Esophagus muscularis mucosa (tissue), 4 donors: ENCODE data around the gene TGM3. TPM values are rescaled to one million over a fixed set of nuclear protein-coding genes. Genes with fewer than 3 reads are reported as not detected.

Experiments used
- DNase-seq: peaks from one replicate; pipeline ENCODE4 v3.0.0-alpha.2; 2017; ENCODE audit errors: extremely low spot score
- H3K27ac ChIP-seq, 4 donors: fragments of 200-600 bp; sonication (generic); replicated peaks in 1 of 4; 1 replicate in 3 of 4; 2 replicates in 1 of 4; pipeline ENCODE4 v1.5.1; 2016 to 2019; ENCODE audit warnings: mild to moderate bottlenecking in 1 of 4
- H3K27me3 ChIP-seq, 4 donors: fragments of 200-600 bp; sonication (generic); one replicate each; pipeline versions ENCODE4 v1.5.1 to v1.6.0; 2016 to 2019
- H3K36me3 ChIP-seq, 4 donors: fragments of 200-600 bp; sonication (generic); one replicate each; pipeline ENCODE4 v1.5.1; 2016 to 2019
- H3K4me1 ChIP-seq, 4 donors: fragments of 200-600 bp; sonication (generic); one replicate each; pipeline ENCODE4 v1.5.1; 2016 to 2019
- H3K4me3 ChIP-seq, 4 donors: fragments of 200-600 bp; sonication (generic); 1 replicate in 2 of 4; 2 replicates in 2 of 4; pipeline ENCODE4 v1.5.1; 2016 to 2019; ENCODE audit warnings: mild to moderate bottlenecking in 4 of 4, moderate library complexity in 1 of 4
- H3K9me3 ChIP-seq, 4 donors: fragments of 200-600 bp; sonication (generic); 1 replicate in 3 of 4; 2 replicates in 1 of 4; pipeline ENCODE4 v1.5.1; 2016 to 2019
- CTCF ChIP-seq, 3 experiments: fragments of 200-600 bp in 2 of 3; fragments of 450-650 bp in 1 of 3; sonication (generic) in 2 of 3; IDR thresholded peaks; one replicate each; pipeline ENCODE4 v1.5.1; 2017 to 2019; ENCODE audit warnings: antibody characterized with exemption in 3 of 3, mild to moderate bottlenecking in 2 of 3, moderate library complexity in 1 of 3
- EP300 ChIP-seq: sonication (generic); formaldehyde crosslinking; IDR thresholded peaks from one replicate; pipeline ENCODE4 v1.6.1; 2017; ENCODE audit warnings: antibody characterized with exemption
- POLR2A ChIP-seq: fragments of 450-650 bp; IDR thresholded peaks from one replicate; pipeline ENCODE4 v1.6.1; 2017; ENCODE audit warnings: antibody characterized with exemption, moderate library complexity, mild to moderate bottlenecking, low read depth
- POLR2AphosphoS5 ChIP-seq, 2 donors: sonication (generic); formaldehyde crosslinking; IDR thresholded peaks; one replicate each; pipeline ENCODE4 v1.6.1; 2017; ENCODE audit warnings: antibody characterized with exemption in 2 of 2
- WGBS: methylation state at CpG from one replicate; pipeline ENCODE4 v1.1.5; 2018; 5-methylcytosine and 5-hydroxymethylcytosine counted together
- intact Hi-C: fragments of 100-400 bp; cut with DNase I; formaldehyde crosslinking; loops from one replicate; pipeline ENCODE4 v1.15.1; 2023
- total RNA-seq, 4 donors: library from RNA; depleted of rRNA; stranded (reverse); fragments of >200 nt; gene quantifications; one replicate each; pipeline versions ENCODE4 v1.1.0 to v1.2.1, GENCODE V29; 2016

Gene TGM3
- total RNA-seq, 4 donors from 2014 or later, result 0.83 TPM; not detected in 3

- DNase-seq, result no peak
- H3K4me1 ChIP-seq, result no peaks in the 10 kb centered on the region
- no peaks in the 10 kb centered on the region for H3K36me3 ChIP-seq
- H3K27ac ChIP-seq, result no peak overlapping the region
- H3K9me3 ChIP-seq, result peaks cover 0 to 3% (median 0%) of the 10 kb centered on the region in 4 donors
- 73% methylated on average over 3 of the region's 3 CpGs for WGBS
- H3K4me3 ChIP-seq, result no peak overlapping the region
- TF ChIP-seq EP300 (no peak), POLR2AphosphoS5 (IDR thresholded peaks at IDR 0.05) (no peak), POLR2A (no peak), CTCF (IDR thresholded peaks at IDR 0.05) (no peak)
- peaks cover 0 to 25% (median 0%) of the 10 kb centered on the region in 4 donors for H3K27me3 ChIP-seq
- intact Hi-C loops, result no loop called here
These were observed 46.4 kb downstream of the TGM3 start for GRCh38 chr20:2342243-2342642.

- intact Hi-C loops, result no loop called here
- peaks cover 0 to 43% (median 0%) of the 10 kb centered on the region in 4 donors for H3K27me3 ChIP-seq
- no peaks in the 10 kb centered on the region for H3K4me1 ChIP-seq
- TF ChIP-seq CTCF (IDR thresholded peaks at IDR 0.05) (no peak), POLR2A (no peak), EP300 (no peak), POLR2AphosphoS5 (IDR thresholded peaks at IDR 0.05) (no peak)
- H3K9me3 ChIP-seq, result peaks cover 0 to 5% (median 0%) of the 10 kb centered on the region in 4 donors
- no peak overlapping the region for H3K4me3 ChIP-seq
- no peaks in the 10 kb centered on the region for H3K36me3 ChIP-seq
- 80% methylated on average over 3 of the region's 3 CpGs for WGBS
- DNase-seq, result peak; percentile 53
- no peak overlapping the region for H3K27ac ChIP-seq
These were observed 50.4 kb downstream of the TGM3 start for GRCh38 chr20:2346188-2346587.

GRCh38 chr20:2348336-2348735, 52.5 kb downstream of the TGM3 start:
- Histone ChIP-seq H3K27ac (no peak overlapping the region), H3K4me3 (no peak overlapping the region), H3K27me3 (peaks cover 0 to 39% (median 0%) of the 10 kb centered on the region in 4 donors), H3K4me1 (no peaks in the 10 kb centered on the region), H3K36me3 (no peaks in the 10 kb centered on the region), H3K9me3 (peaks cover 0 to 5% (median 0%) of the 10 kb centered on the region in 4 donors)
- peak; percentile 64 for DNase-seq
- TF ChIP-seq CTCF (IDR thresholded peaks at IDR 0.05) (no peak), POLR2AphosphoS5 (IDR thresholded peaks at IDR 0.05) (no peak), EP300 (no peak), POLR2A (no peak)
- 81% methylated on average over 5 of the region's 5 CpGs for WGBS
- intact Hi-C loops, result no loop called here

- H3K9me3 ChIP-seq, result peaks cover 0 to 5% (median 0%) of the 10 kb centered on the region in 4 donors
- H3K36me3 ChIP-seq, result no peaks in the 10 kb centered on the region
- H3K4me1 ChIP-seq, result no peaks in the 10 kb centered on the region
- H3K4me3 ChIP-seq, result no peak overlapping the region
- peak; percentile 29 for DNase-seq
- H3K27me3 ChIP-seq, result peaks cover 0 to 42% (median 0%) of the 10 kb centered on the region in 4 donors
- no peak for TF ChIP-seq CTCF (IDR thresholded peaks at IDR 0.05)
- TF ChIP-seq POLR2A, result no peak
- no peak for TF ChIP-seq POLR2AphosphoS5 (IDR thresholded peaks at IDR 0.05)
- no peak for TF ChIP-seq EP300
- WGBS, result 55% methylated on average over 4 of the region's 4 CpGs
- intact Hi-C loops, result no loop called here
- H3K27ac ChIP-seq, result no peak overlapping the region
These were observed 54.0 kb downstream of the TGM3 start for GRCh38 chr20:2349801-2350200.

- no peak overlapping the region for H3K27ac ChIP-seq
- DNase-seq, result peak; percentile 55
- H3K36me3 ChIP-seq, result no peaks in the 10 kb centered on the region
- peaks cover 0 to 5% (median 0%) of the 10 kb centered on the region in 4 donors for H3K9me3 ChIP-seq
- 74% methylated on average over 4 of the region's 5 CpGs for WGBS
- H3K4me3 ChIP-seq, result no peak overlapping the region
- no peaks in the 10 kb centered on the region for H3K4me1 ChIP-seq
- intact Hi-C loops, result no loop called here
- TF ChIP-seq POLR2A, result no peak
- peaks cover 0 to 42% (median 0%) of the 10 kb centered on the region in 4 donors for H3K27me3 ChIP-seq
These were observed 54.8 kb downstream of the TGM3 start for GRCh38 chr20:2350606-2351005.
